ENCODE data around the gene PALD1. TPM values are rescaled to one million over a fixed set of nuclear protein-coding genes. Genes with fewer than 3 reads are reported as not detected.
"Not testable (repeated sequence)": the region's sequence is repeated elsewhere in the genome, so short reads cannot be mapped to it uniquely, and the experiment has no call there.

Gene PALD1
- total RNA-seq, 1 experiment from 2014 or later: 33.1 TPM

DNA sequence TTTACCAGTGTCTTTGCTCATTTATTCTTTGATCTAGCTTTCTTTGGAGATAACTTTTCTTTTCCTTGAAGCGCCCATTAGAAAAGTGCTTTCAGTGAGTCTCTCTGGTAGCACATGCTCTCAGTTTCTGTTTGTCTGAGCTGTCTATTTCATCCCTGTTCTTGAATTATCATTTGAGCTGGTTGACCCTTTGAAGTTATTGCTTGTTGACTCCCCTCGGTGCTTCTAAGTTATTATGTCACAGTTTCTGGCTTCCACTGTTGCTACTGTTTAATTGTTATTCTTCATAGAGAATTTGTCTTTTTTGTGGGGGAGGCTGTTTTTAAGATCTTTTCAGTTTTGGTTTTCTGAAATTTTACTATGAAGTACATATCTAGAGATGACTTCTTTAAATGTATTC is 135.4 kb downstream of the PALD1 start (continued):
- no peak for TF ChIP-seq POLR2AphosphoS5 (IDR thresholded peaks at IDR 0.05; ENCODE audit: low read depth, low read length)
- no peak for TF ChIP-seq SIN3A (IDR thresholded peaks at IDR 0.05; ENCODE audit: low read depth)
- no peak for TF ChIP-seq ZFX (IDR thresholded peaks at IDR 0.05)
- no peak for TF ChIP-seq FOSL1 (IDR thresholded peaks at IDR 0.05; ENCODE audit: low read depth)
- TF ChIP-seq CBX3 (IDR thresholded peaks at IDR 0.05; ENCODE audit: low read depth): no peak
- TF ChIP-seq, protein P1, sequence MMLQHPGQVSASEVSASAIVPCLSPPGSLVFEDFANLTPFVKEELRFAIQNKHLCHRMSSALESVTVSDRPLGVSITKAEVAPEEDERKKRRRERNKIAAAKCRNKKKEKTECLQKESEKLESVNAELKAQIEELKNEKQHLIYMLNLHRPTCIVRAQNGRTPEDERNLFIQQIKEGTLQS (IDR thresholded peaks at IDR 0.05): no peak
- no peak for TF ChIP-seq ZNF274 (IDR thresholded peaks at IDR 0.05; ENCODE audit: low read depth, low read length)
- no peak for TF ChIP-seq RAD21 (IDR thresholded peaks at IDR 0.05; ENCODE audit: low read depth)

DNA sequence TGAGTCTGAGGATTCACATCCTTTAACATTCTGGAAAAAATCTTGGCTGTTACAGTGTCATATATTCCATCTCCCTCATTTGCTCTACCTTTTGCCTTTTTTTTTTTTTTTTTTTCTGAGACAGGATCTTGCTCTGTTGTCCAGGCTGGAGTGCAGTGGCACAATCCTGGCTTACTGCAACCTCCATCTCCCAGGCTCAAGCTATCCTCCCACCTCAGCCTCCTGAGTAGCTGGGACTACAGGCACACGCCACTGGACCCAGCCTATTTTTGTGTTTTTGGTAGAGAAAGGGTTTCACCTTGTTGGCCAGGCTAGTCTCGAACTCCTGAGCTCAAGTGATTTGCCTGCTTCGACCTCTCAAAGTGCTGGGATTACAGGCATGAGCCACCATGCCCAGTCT is 135.8 kb downstream of the PALD1 start:
- H3K4me1 ChIP-seq (ENCODE audit: control insufficient read depth in 1 of 2, insufficient read depth in 2 of 2, low read length in 2 of 2): peaks cover 0 to 32% of the 10 kb centered on the region in 2 experiments; a peak in 2 of 4 replicates
- BruUV-seq (replicated peaks); H3K27ac ChIP-seq (ENCODE audit: low read depth, low read length); H3K9ac ChIP-seq (ENCODE audit: low read length); DNase-seq (ENCODE audit: low read depth, low spot score); RAD21 ChIA-PET (ENCODE audit: low non-redundant PET in 1 of 2, low total read pairs in 2 of 2, uncharacterized antibody in 2 of 2, unreplicated experiment in 2 of 2); intact Hi-C loops (cut with micrococcal nuclease); CTCF ChIA-PET; H3K4me2 ChIP-seq (ENCODE audit: low read length); ATAC-seq; H3K9me3 ChIP-seq (ENCODE audit: control insufficient read depth in 1 of 2, insufficient read depth in 1 of 2, low read depth in 1 of 2, low read length in 2 of 2); H2AFZ ChIP-seq (ENCODE audit: low read depth, low read length, poor library complexity, severe bottlenecking); H3K36me3 ChIP-seq (ENCODE audit: control insufficient read depth in 1 of 2, insufficient read depth in 2 of 2, low read length in 2 of 2); H4K20me1 ChIP-seq (ENCODE audit: insufficient read depth); H3K9me2 ChIP-seq (ENCODE audit: insufficient read depth); H3K27me3 ChIP-seq (ENCODE audit: insufficient read depth, low read length); H3K79me2 ChIP-seq (ENCODE audit: insufficient read depth, low read length); H3K4me3 ChIP-seq (replicated peaks in 1 of 2; ENCODE audit: low read depth in 1 of 2, low read length in 2 of 2); POLR2A ChIA-PET: not testable (repeated sequence)

DNA sequence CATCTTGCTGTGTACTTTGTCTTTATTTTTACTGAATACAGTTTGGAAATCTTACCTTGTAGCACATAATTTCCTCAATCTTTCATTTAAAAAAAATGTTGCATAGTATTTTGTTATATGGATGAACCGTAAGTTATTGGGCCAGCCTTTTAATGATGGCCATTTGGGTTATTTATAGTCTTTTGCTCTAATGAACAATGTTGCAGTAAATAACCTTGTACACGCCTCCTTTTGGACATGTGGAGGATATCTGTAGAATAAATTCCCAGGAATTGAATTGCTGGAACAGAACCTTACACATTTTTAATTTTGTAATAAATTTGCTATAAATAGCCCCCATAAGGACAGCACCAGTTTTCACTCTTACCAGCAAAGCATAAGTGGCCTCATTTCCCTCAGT is 136.6 kb downstream of the PALD1 start:
- Histone ChIP-seq H3K36me3 (ENCODE audit: control insufficient read depth in 1 of 2, insufficient read depth in 2 of 2, low read length in 2 of 2) (no peaks in the 10 kb centered on the region), H3K27me3 (ENCODE audit: insufficient read depth, low read length) (no peaks in the 10 kb centered on the region), H2AFZ (ENCODE audit: low read depth, low read length, poor library complexity, severe bottlenecking) (peak overlapping the region; percentile 51), H3K4me1 (ENCODE audit: control insufficient read depth in 1 of 2, insufficient read depth in 2 of 2, low read length in 2 of 2) (peaks cover 0 to 32% of the 10 kb centered on the region in 2 experiments; a peak in 2 of 4 replicates), H3K9ac (ENCODE audit: low read length) (no peak overlapping the region), H3K4me3 (replicated peaks in 1 of 2; ENCODE audit: low read depth in 1 of 2, low read length in 2 of 2) (no peak overlapping the region), H3K27ac (ENCODE audit: low read depth, low read length) (no peak overlapping the region), H3K79me2 (ENCODE audit: insufficient read depth, low read length) (no peaks in the 10 kb centered on the region), H4K20me1 (ENCODE audit: insufficient read depth) (no peaks in the 10 kb centered on the region), H3K4me2 (ENCODE audit: low read length) (no peak overlapping the region), H3K9me2 (ENCODE audit: insufficient read depth) (no peaks in the 10 kb centered on the region), H3K9me3 (ENCODE audit: control insufficient read depth in 1 of 2, insufficient read depth in 1 of 2, low read depth in 1 of 2, low read length in 2 of 2) (peaks cover 2 to 4% of the 10 kb centered on the region in 2 experiments; a peak in 2 of 4 replicates)
- ATAC-seq (no peak), DNase-seq (ENCODE audit: low read depth, low spot score) (no peak)
- intact Hi-C loops (cut with micrococcal nuclease): no loop called here
- no TSS peak for BruUV-seq (replicated peaks)
- POLR2A ChIA-PET: no interaction called here
- RAD21 ChIA-PET (ENCODE audit: low non-redundant PET in 1 of 2, low total read pairs in 2 of 2, uncharacterized antibody in 2 of 2, unreplicated experiment in 2 of 2): no interaction called here
- TF ChIP-seq EZH2 (IDR thresholded peaks at IDR 0.05): no peak
- no peak for TF ChIP-seq SRF (IDR thresholded peaks at IDR 0.05; ENCODE audit: low read depth)
- TF ChIP-seq JUND (IDR thresholded peaks at IDR 0.05): no peak
- TF ChIP-seq CBX3 (IDR thresholded peaks at IDR 0.05; ENCODE audit: low read depth): no peak
- no peak for TF ChIP-seq POLR2AphosphoS5 (IDR thresholded peaks at IDR 0.05; ENCODE audit: low read depth, low read length)
- TF ChIP-seq, protein P2, sequence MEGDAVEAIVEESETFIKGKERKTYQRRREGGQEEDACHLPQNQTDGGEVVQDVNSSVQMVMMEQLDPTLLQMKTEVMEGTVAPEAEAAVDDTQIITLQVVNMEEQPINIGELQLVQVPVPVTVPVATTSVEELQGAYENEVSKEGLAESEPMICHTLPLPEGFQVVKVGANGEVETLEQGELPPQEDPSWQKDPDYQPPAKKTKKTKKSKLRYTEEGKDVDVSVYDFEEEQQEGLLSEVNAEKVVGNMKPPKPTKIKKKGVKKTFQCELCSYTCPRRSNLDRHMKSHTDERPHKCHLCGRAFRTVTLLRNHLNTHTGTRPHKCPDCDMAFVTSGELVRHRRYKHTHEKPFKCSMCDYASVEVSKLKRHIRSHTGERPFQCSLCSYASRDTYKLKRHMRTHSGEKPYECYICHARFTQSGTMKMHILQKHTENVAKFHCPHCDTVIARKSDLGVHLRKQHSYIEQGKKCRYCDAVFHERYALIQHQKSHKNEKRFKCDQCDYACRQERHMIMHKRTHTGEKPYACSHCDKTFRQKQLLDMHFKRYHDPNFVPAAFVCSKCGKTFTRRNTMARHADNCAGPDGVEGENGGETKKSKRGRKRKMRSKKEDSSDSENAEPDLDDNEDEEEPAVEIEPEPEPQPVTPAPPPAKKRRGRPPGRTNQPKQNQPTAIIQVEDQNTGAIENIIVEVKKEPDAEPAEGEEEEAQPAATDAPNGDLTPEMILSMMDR (IDR thresholded peaks at IDR 0.05 in 2 of 3, conservative IDR thresholded peaks at IDR 0.05 in 1 of 3; ENCODE audit: borderline replicate concordance in 1 of 3, insufficient read depth in 1 of 3, low read depth in 2 of 3, low read length in 2 of 3): no peak
- no peak for TF ChIP-seq ELF1 (IDR thresholded peaks at IDR 0.05; ENCODE audit: borderline replicate concordance, low read depth)
- CTCF ChIA-PET: no interaction called here

Data from HCT116 (cell line).